Endothelial cell of umbilical vein (primary cell): ENCODE measurements around the gene DZIP3. TPM values are rescaled to one million over a fixed set of nuclear protein-coding genes. Genes with fewer than 3 reads are reported as not detected.

Experiments
- BruUV-seq: library from RNA; stranded (reverse); fragments of 400-500 nt; replicated peaks from 2 replicates; lab custom pipeline; 2021; lab: Mats Ljungman, UMichigan
- CTCF ChIA-PET: fragments of 300-600, 350-600 bp; sonication (Branson Sonifier 250); formaldehyde crosslinking; loops from one replicate; lab custom pipeline; 2021; ENCODE audit warnings: antibody characterized with exemption, inconsistent platforms; lab: Charles Lee
- POLR2A ChIA-PET: fragments of 300-600, 350-600 bp; sonication (Branson Sonifier 250); formaldehyde crosslinking; loops from one replicate; lab custom pipeline; 2021; ENCODE audit warnings: antibody characterized with exemption, inconsistent platforms; lab: Charles Lee
- DNase-seq: peaks from one replicate; pipeline ENCODE4 v3.0.0-alpha.2; 2011; ENCODE audit warnings: low read depth, low spot score
- FAIRE-seq: peaks from 2 replicates; lab custom pipeline; 2011; peaks lifted over from hg19 to GRCh38; lab: Jason Lieb, UNC
- H2AFZ ChIP-seq: 2 replicates; pipeline ENCODE4 v1.6.0; 2012; ENCODE audit warnings: low read depth, low read length, control low read depth, inconsistent platforms
- H3K27ac ChIP-seq: 2 replicates; pipeline ENCODE4 v1.5.1; 2011; ENCODE audit warnings: low read depth, mild to moderate bottlenecking, control low read depth, low read length, moderate library complexity; ENCODE audit not compliant: insufficient read depth
- H3K27me3 ChIP-seq, 2 experiments: 2 replicates each; pipeline versions ENCODE4 v1.6.0 to v1.6.1; 2011; ENCODE audit warnings: low read length in 2 of 2, mixed read lengths in 1 of 2; ENCODE audit not compliant: control insufficient read depth in 2 of 2, insufficient read depth in 2 of 2
- H3K36me3 ChIP-seq, 2 experiments: 2 replicates in 1 of 2; 3 replicates in 1 of 2; pipeline ENCODE4 v1.5.1; 2011; ENCODE audit warnings: low read length in 2 of 2, mild to moderate bottlenecking in 1 of 2, moderate library complexity in 1 of 2; ENCODE audit not compliant: control insufficient read depth in 2 of 2, insufficient read depth in 2 of 2; ENCODE audit errors: extremely low read depth in 1 of 2
- H3K4me1 ChIP-seq: 3 replicates; pipeline ENCODE4 v1.5.1; 2011; ENCODE audit warnings: mild to moderate bottlenecking, low read length; ENCODE audit not compliant: control insufficient read depth, insufficient read depth; ENCODE audit errors: extremely low read depth
- H3K4me2 ChIP-seq: 2 replicates; pipeline ENCODE4 v1.6.1; 2011; ENCODE audit warnings: low read length, control low read depth, mixed read lengths; ENCODE audit not compliant: insufficient read depth
- H3K4me3 ChIP-seq, 3 experiments: fragments of 200-600 bp in 1 of 3; sonication (generic), shearing (Covaris generic) in 1 of 3; replicated peaks in 1 of 3; 2 replicates each; pipeline ENCODE4 v1.5.1; 2011 to 2016; ENCODE audit warnings: control low read depth in 3 of 3, low read length in 3 of 3, mild to moderate bottlenecking in 2 of 3, inconsistent platforms in 1 of 3, low read depth in 1 of 3, moderate library complexity in 1 of 3; ENCODE audit not compliant: insufficient read depth in 1 of 3
- H3K79me2 ChIP-seq: 2 replicates; pipeline ENCODE4 v1.6.0; 2012; ENCODE audit warnings: low read length, inconsistent platforms; ENCODE audit not compliant: control insufficient read depth, insufficient read depth
- H3K9ac ChIP-seq: replicated peaks from 2 replicates; pipeline ENCODE3; 2011; ENCODE audit warnings: low read length, control low read depth; ENCODE audit not compliant: insufficient read depth; ENCODE audit errors: extremely low read depth
- H3K9me1 ChIP-seq: replicated peaks from 3 replicates; pipeline ENCODE4 v1.6.0; 2011; ENCODE audit warnings: mild to moderate bottlenecking, low read length; ENCODE audit not compliant: control insufficient read depth, insufficient read depth; ENCODE audit errors: extremely low read depth
- H3K9me3 ChIP-seq: replicated peaks from 2 replicates; pipeline ENCODE4 v1.5.1; 2012; ENCODE audit warnings: low read length, inconsistent platforms; ENCODE audit not compliant: control insufficient read depth, insufficient read depth
- H4K20me1 ChIP-seq: replicated peaks from 2 replicates; pipeline ENCODE3; 2011; ENCODE audit warnings: mild to moderate bottlenecking, low read length; ENCODE audit not compliant: control insufficient read depth, insufficient read depth; ENCODE audit errors: extremely low read depth
- EZH2 ChIP-seq: IDR thresholded peaks from 2 replicates; pipeline ENCODE4 v1.6.1; 2012; ENCODE audit warnings: borderline replicate concordance, low read depth, mild to moderate bottlenecking, moderate library complexity, low read length, inconsistent platforms; ENCODE audit not compliant: severe bottlenecking
- FOS ChIP-seq: IDR thresholded peaks from 2 replicates; pipeline ENCODE4 v1.6.1; 2011; ENCODE audit warnings: mild to moderate bottlenecking, low read length, moderate library complexity, borderline replicate concordance; ENCODE audit not compliant: insufficient read depth
- GATA2 ChIP-seq: IDR thresholded peaks from 2 replicates; pipeline ENCODE4 v1.7.0; 2011; ENCODE audit warnings: low read depth, mild to moderate bottlenecking, moderate library complexity, mixed read lengths, low read length; ENCODE audit not compliant: insufficient read length, insufficient read depth
- JUN ChIP-seq: IDR thresholded peaks from 2 replicates; pipeline ENCODE4 v1.6.1; 2011; ENCODE audit warnings: borderline replicate concordance, low read depth; ENCODE audit not compliant: insufficient read length, insufficient read depth
- MYC ChIP-seq: IDR thresholded peaks from one replicate; pipeline ENCODE4 v1.6.1; 2011; ENCODE audit warnings: mild to moderate bottlenecking, low read depth, low read length
- POLR2A ChIP-seq: IDR thresholded peaks from 2 replicates; pipeline ENCODE4 v1.6.1; 2012; ENCODE audit warnings: low read depth, mild to moderate bottlenecking, control low read depth, low read length
- POLR2AphosphoS5 ChIP-seq: IDR thresholded peaks from 2 replicates; pipeline ENCODE4 v1.6.1; 2012; ENCODE audit warnings: low read depth, mild to moderate bottlenecking, control low read depth, low read length, moderate library complexity; ENCODE audit not compliant: insufficient read depth
- dilution Hi-C: fragments of 300-500 bp; cut with MboI; formaldehyde crosslinking; loops from one replicate; pipeline ENCODE4 v1.15.0; 2019; ENCODE audit warnings: low sequenced_read_pairs; ENCODE audit not compliant: extremely low pct_ligation_motif_present
- intact Hi-C: fragments of 100-400 bp; cut with micrococcal nuclease; formaldehyde crosslinking; loops from one replicate; pipeline ENCODE4 v1.10.0; 2022
- polyA plus RNA-seq, 4 experiments: library from polyadenylated mRNA; depleted of rRNA in 3 of 4; stranded (reverse) in 3 of 4; unstranded in 1 of 4; fragments of >200 nt; gene quantifications; 2 replicates each; pipeline versions ENCODE4 v1.2.1 to v1.2.3, GENCODE V29; 2011 to 2012; ENCODE audit warnings: missing spikeins in 1 of 4
- total RNA-seq: library from RNA; stranded (reverse); gene quantifications from 2 replicates; pipeline ENCODE4 v1.2.3, GENCODE V29; 2021
- TF ChIP-seq, protein P1 (sequence below): IDR thresholded peaks from 2 replicates; pipeline ENCODE4 v1.6.1; 2011; ENCODE audit not compliant: insufficient read depth, insufficient read length
- TF ChIP-seq, protein P2 (sequence below), 2 donors: IDR thresholded peaks; 1 replicate in 1 of 2; 2 replicates in 1 of 2; pipeline ENCODE4 v1.5.1; 2011; ENCODE audit warnings: low read length in 2 of 2, mild to moderate bottlenecking in 2 of 2, moderate library complexity in 2 of 2, control low read depth in 1 of 2, inconsistent platforms in 1 of 2, low read depth in 1 of 2; ENCODE audit not compliant: insufficient read depth in 1 of 2; ENCODE audit errors: extremely low read depth in 1 of 2

Gene DZIP3
- total and polyA plus RNA-seq, 2 donors (not counting 3 experiments of a cell fraction or from before 2014, with no cell fraction given) = 1.9 to 6.5 TPM

DNA sequence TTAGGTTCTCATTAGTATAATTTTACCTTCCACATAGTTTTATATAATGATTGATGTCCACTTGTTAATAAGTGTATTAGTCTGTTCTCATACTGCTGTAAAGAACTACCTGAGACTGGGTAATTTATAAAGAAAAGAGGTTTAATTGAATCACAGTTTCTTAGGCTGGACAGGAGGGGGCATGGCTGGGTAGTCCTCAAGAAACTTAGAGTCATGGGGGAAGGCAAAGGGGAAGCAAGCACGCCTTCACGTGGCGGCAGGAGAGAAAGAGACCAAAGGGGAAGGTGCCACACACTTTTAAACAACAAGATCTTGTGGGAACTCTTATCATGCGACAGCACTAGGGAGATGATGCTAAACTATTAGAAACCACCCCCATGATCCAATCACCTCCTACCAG is 19.2 kb downstream of the DZIP3 start:
- peaks cover 5% of the 10 kb centered on the region for H3K4me1 ChIP-seq
- H2AFZ ChIP-seq = no peak overlapping the region
- H3K9ac ChIP-seq = no peak overlapping the region
- no peak overlapping the region for H3K4me3 ChIP-seq
- no TSS peak for BruUV-seq
- POLR2A ChIA-PET = no interaction called here
- no peaks in the 10 kb centered on the region for H3K9me3 ChIP-seq
- H3K27ac ChIP-seq = no peak overlapping the region
- CTCF ChIA-PET = no interaction called here
- H3K79me2 ChIP-seq = no peaks in the 10 kb centered on the region
- intact Hi-C loops (no loop called here), dilution Hi-C loops (no loop called here)
- DNase-seq (no peak), FAIRE-seq (no peak)
- H3K9me1 ChIP-seq = no peaks in the 10 kb centered on the region
- no peaks in the 10 kb centered on the region for H3K36me3 ChIP-seq
- TF ChIP-seq, protein P1, sequence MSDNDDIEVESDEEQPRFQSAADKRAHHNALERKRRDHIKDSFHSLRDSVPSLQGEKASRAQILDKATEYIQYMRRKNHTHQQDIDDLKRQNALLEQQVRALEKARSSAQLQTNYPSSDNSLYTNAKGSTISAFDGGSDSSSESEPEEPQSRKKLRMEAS = no peak
- TF ChIP-seq FOS = no peak
- TF ChIP-seq EZH2 = no peak
- TF ChIP-seq MYC = no peak
- no peak for TF ChIP-seq POLR2AphosphoS5
- TF ChIP-seq GATA2 = no peak
- no peak for TF ChIP-seq JUN
- TF ChIP-seq, protein P2, sequence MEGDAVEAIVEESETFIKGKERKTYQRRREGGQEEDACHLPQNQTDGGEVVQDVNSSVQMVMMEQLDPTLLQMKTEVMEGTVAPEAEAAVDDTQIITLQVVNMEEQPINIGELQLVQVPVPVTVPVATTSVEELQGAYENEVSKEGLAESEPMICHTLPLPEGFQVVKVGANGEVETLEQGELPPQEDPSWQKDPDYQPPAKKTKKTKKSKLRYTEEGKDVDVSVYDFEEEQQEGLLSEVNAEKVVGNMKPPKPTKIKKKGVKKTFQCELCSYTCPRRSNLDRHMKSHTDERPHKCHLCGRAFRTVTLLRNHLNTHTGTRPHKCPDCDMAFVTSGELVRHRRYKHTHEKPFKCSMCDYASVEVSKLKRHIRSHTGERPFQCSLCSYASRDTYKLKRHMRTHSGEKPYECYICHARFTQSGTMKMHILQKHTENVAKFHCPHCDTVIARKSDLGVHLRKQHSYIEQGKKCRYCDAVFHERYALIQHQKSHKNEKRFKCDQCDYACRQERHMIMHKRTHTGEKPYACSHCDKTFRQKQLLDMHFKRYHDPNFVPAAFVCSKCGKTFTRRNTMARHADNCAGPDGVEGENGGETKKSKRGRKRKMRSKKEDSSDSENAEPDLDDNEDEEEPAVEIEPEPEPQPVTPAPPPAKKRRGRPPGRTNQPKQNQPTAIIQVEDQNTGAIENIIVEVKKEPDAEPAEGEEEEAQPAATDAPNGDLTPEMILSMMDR (IDR thresholded peaks at IDR 0.05; ENCODE audit: extremely low read depth in 1 of 2, insufficient read depth in 1 of 2, low read depth in 1 of 2, low read length in 2 of 2) = no peak
- no peak for TF ChIP-seq POLR2A
- H4K20me1 ChIP-seq = no peaks in the 10 kb centered on the region
- no peaks in the 10 kb centered on the region for H3K27me3 ChIP-seq
- no peak overlapping the region for H3K4me2 ChIP-seq
